ENCODE data around the gene PCYT2. TPM values are rescaled to one million over a fixed set of nuclear protein-coding genes. Genes with fewer than 3 reads are reported as not detected.
"Not testable (repeated sequence)": the region's sequence is repeated elsewhere in the genome, so short reads cannot be mapped to it uniquely, and the experiment has no call there.

Gene PCYT2
- polyA plus RNA-seq, 1 donor = 33.8 TPM

DNA sequence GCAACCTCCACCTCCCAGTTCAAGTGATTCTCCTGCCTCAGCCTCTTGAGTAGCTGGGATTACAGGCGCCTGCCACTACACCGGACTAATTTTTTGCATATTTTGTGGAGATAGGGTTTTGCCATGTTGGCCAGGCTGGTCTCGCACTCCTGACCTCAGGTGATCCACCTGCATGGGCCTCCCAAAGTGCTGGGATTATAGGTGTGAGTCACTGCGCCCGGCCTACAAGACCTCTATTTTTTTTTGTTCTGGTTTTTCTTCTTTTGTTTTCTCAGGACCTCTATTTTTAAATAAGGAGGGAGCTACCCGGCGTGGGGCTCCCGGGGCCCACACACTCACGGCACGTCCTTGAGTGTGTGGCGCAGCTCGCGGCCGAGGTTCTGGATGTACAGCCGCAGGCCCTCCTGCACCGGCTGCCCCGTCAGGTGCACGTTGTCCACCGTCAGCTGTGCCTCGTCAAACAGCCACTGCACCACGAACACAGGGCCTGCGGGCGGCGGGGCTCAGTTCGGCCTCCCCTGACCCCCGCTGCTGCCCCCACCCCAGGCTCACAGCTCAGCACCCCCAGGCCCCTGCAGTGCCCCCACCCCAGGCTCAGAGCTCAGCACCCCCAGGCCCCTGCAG lies 44.0 kb upstream of the PCYT2 start:
- Histone ChIP-seq H3K36me3 (ENCODE audit: control insufficient read depth, insufficient read depth, low read length) (no peaks in the 10 kb centered on the region), H3K27me3 (ENCODE audit: control insufficient read depth, insufficient read depth, low read length) (peaks cover 31% of the 10 kb centered on the region), H3K4me3 (ENCODE audit: low read length) (no peak overlapping the region), H3K27ac (ENCODE audit: low read length) (no peak overlapping the region), H3K9me3 (ENCODE audit: control insufficient read depth, low read depth, low read length) (peaks cover 6% of the 10 kb centered on the region), H3K4me1 (ENCODE audit: control insufficient read depth, insufficient read depth, low read length) (peaks cover 5% of the 10 kb centered on the region)
- DNase-seq = no peak
- no CpG with 5 or more reads among the region's 26 CpGs for WGBS (ENCODE audit: insufficient coverage, low lambda C conversion rate)

- DNase-seq = no peak
- H3K27ac ChIP-seq (ENCODE audit: low read length) = no peak overlapping the region
- no peaks in the 10 kb centered on the region for H3K36me3 ChIP-seq (ENCODE audit: control insufficient read depth, insufficient read depth, low read length)
- H3K27me3 ChIP-seq (ENCODE audit: control insufficient read depth, insufficient read depth, low read length) = peaks cover 26% of the 10 kb centered on the region
- peaks cover 5% of the 10 kb centered on the region for H3K4me1 ChIP-seq (ENCODE audit: control insufficient read depth, insufficient read depth, low read length)
- 100% methylated on average over 2 of the region's 19 CpGs for WGBS (ENCODE audit: insufficient coverage, low lambda C conversion rate)
- H3K4me3 ChIP-seq (ENCODE audit: low read length) = no peak overlapping the region
- peaks cover 5% of the 10 kb centered on the region for H3K9me3 ChIP-seq (ENCODE audit: control insufficient read depth, low read depth, low read length)
Measured at GRCh38 chr17:81954131-81955057, 43.2 kb upstream of the PCYT2 start.

GRCh38 chr17:81953443-81953842 lies 42.2 kb upstream of the PCYT2 start:
- H3K27me3 ChIP-seq (ENCODE audit: control insufficient read depth, insufficient read depth, low read length) = peaks cover 17% of the 10 kb centered on the region
- H3K4me3 ChIP-seq (ENCODE audit: low read length); H3K4me1 ChIP-seq (ENCODE audit: control insufficient read depth, insufficient read depth, low read length); H3K9me3 ChIP-seq (ENCODE audit: control insufficient read depth, low read depth, low read length); H3K27ac ChIP-seq (ENCODE audit: low read length); DNase-seq; H3K36me3 ChIP-seq (ENCODE audit: control insufficient read depth, insufficient read depth, low read length): not testable (repeated sequence)
- WGBS (ENCODE audit: insufficient coverage, low lambda C conversion rate) = no CpG with 5 or more reads among the region's 5 CpGs

DNA sequence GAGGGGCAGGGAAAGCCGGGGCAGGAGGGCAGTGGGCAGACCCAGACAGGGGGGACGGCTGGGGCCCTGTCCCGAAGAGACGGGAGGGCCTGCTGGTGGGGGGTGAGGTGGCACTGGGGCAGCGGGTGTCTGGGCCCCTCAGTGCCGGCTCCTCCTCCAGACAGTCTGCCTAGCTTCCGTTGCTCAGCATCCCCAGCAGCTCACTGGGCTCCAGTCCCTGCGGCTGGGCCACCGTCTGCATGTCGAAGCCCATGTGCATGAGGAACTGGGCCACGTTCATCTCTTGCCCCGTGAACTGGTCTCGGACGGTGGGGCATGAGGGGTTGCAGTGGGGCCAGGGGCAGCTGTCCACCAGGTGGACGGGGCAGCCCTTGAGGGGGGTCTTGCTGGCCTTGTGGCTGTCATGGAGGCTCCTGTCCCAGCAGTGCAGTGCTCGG lies 41.6 kb upstream of the PCYT2 start:
- H3K36me3 ChIP-seq (ENCODE audit: control insufficient read depth, insufficient read depth, low read length) = no peaks in the 10 kb centered on the region
- WGBS (ENCODE audit: insufficient coverage, low lambda C conversion rate) = no CpG with 5 or more reads among the region's 16 CpGs
- H3K27me3 ChIP-seq (ENCODE audit: control insufficient read depth, insufficient read depth, low read length) = peaks cover 10% of the 10 kb centered on the region
- no peaks in the 10 kb centered on the region for H3K4me1 ChIP-seq (ENCODE audit: control insufficient read depth, insufficient read depth, low read length)
- H3K27ac ChIP-seq (ENCODE audit: low read length) = no peak overlapping the region
- H3K9me3 ChIP-seq (ENCODE audit: control insufficient read depth, low read depth, low read length) = no peaks in the 10 kb centered on the region
- H3K4me3 ChIP-seq (ENCODE audit: low read length) = no peak overlapping the region
- DNase-seq = no peak

GRCh38 chr17:81951785-81952684 lies 40.8 kb upstream of the PCYT2 start:
- 59% methylated on average over 5 of the region's 13 CpGs for WGBS (ENCODE audit: insufficient coverage, low lambda C conversion rate)
- H3K27me3 ChIP-seq (ENCODE audit: control insufficient read depth, insufficient read depth, low read length) = peaks cover 5% of the 10 kb centered on the region
- H3K36me3 ChIP-seq (ENCODE audit: control insufficient read depth, insufficient read depth, low read length) = no peaks in the 10 kb centered on the region
- H3K4me3 ChIP-seq (ENCODE audit: low read length) = no peak overlapping the region
- no peaks in the 10 kb centered on the region for H3K9me3 ChIP-seq (ENCODE audit: control insufficient read depth, low read depth, low read length)
- DNase-seq = no peak
- no peaks in the 10 kb centered on the region for H3K4me1 ChIP-seq (ENCODE audit: control insufficient read depth, insufficient read depth, low read length)
- H3K27ac ChIP-seq (ENCODE audit: low read length) = no peak overlapping the region

- H3K9me3 ChIP-seq (ENCODE audit: control insufficient read depth, low read depth, low read length) = no peaks in the 10 kb centered on the region
- no CpG with 5 or more reads among the region's 15 CpGs for WGBS (ENCODE audit: insufficient coverage, low lambda C conversion rate)
- H3K27ac ChIP-seq (ENCODE audit: low read length) = no peak overlapping the region
- H3K4me1 ChIP-seq (ENCODE audit: control insufficient read depth, insufficient read depth, low read length) = no peaks in the 10 kb centered on the region
- peaks cover 5% of the 10 kb centered on the region for H3K27me3 ChIP-seq (ENCODE audit: control insufficient read depth, insufficient read depth, low read length)
- no peak overlapping the region for H3K4me3 ChIP-seq (ENCODE audit: low read length)
- DNase-seq = no peak
- H3K36me3 ChIP-seq (ENCODE audit: control insufficient read depth, insufficient read depth, low read length) = no peaks in the 10 kb centered on the region
Measured at GRCh38 chr17:81950501-81950900, 39.3 kb upstream of the PCYT2 start.

DNA sequence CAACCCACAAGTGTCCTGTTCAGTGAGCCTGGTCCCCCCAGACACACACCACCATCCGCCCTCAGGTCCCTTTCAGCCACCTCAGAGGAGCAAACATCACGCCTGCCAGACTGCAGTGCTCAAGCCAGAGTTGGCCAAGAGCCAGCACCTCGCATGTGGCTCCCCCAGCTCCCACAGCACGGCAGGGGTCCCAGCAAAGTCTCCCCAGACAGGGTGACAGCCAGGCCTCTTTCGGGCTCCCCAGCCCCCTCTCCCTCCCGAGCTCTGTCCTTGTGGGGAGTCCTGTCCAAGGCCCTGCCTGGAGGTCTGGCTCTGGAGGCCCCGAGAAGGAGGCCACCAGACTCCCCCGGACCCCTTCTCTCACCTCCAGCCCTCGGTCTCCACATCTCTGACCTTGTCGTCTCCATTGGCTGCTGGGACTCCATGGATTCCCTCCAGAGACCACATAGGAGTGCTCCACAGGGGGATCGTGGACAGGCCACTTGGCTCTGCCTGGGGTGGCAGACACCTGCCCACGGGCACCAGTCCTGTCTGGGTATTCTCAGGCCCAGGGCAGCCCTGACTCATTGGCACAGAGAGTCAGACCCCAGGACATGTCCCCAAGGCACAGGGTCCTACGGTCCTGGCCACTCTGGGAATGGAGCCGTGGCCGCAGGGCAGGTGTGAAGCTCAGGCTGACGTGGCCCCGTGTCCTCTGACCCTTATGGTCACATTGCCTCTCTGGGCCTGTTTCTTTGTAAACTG lies 37.6 kb upstream of the PCYT2 start:
- Histone ChIP-seq H3K27me3 (ENCODE audit: control insufficient read depth, insufficient read depth, low read length) (peaks cover 5% of the 10 kb centered on the region), H3K27ac (ENCODE audit: low read length) (no peak overlapping the region), H3K9me3 (ENCODE audit: control insufficient read depth, low read depth, low read length) (no peaks in the 10 kb centered on the region), H3K36me3 (ENCODE audit: control insufficient read depth, insufficient read depth, low read length) (no peaks in the 10 kb centered on the region), H3K4me1 (ENCODE audit: control insufficient read depth, insufficient read depth, low read length) (no peaks in the 10 kb centered on the region), H3K4me3 (ENCODE audit: low read length) (no peak overlapping the region)
- no peak for DNase-seq
- 100% methylated on average over 2 of the region's 17 CpGs for WGBS (ENCODE audit: insufficient coverage, low lambda C conversion rate)

- peaks cover 3% of the 10 kb centered on the region for H3K27me3 ChIP-seq (ENCODE audit: control insufficient read depth, insufficient read depth, low read length)
- H3K9me3 ChIP-seq (ENCODE audit: control insufficient read depth, low read depth, low read length) = no peaks in the 10 kb centered on the region
- H3K27ac ChIP-seq (ENCODE audit: low read length) = no peak within 1 kb of the TSS
- no CpG with 5 or more reads among the region's 13 CpGs for WGBS (ENCODE audit: insufficient coverage, low lambda C conversion rate)
- no peaks in the 10 kb centered on the region for H3K36me3 ChIP-seq (ENCODE audit: control insufficient read depth, insufficient read depth, low read length)
- no peaks in the 10 kb centered on the region for H3K4me1 ChIP-seq (ENCODE audit: control insufficient read depth, insufficient read depth, low read length)
- no peak within 1 kb of the TSS for H3K4me3 ChIP-seq (ENCODE audit: low read length)
- DNase-seq = no peak
Measured at GRCh38 chr17:81947189-81947588, 36.0 kb upstream of the PCYT2 start, which contains the start of gene MYADML2. TSS of gene MYADML2 (minus strand) at chr17:81947233. CDS start at chr17:81941741, 5,492 bp downstream.

DNA sequence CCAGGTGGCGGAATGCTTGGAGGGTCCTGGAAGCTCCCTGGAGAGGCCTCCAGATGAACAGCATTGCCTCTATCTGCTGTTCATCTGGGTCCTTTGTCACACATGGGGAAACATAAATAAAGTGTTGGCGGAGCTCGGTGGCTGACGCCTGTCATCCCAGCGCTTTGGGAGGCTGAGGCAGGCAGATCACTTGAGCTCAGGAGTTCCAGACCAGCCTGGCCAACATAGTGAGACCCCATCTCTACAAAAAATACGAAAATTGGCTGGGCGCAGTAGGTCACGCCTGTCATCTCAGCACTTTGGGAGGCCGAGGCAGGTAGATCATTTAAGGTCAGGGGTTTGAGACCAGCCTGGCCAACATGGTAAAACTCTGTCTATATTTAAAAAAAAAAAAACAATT lies 33.7 kb upstream of the PCYT2 start:
- Histone ChIP-seq H3K4me1 (ENCODE audit: control insufficient read depth, insufficient read depth, low read length) (no peaks in the 10 kb centered on the region), H3K9me3 (ENCODE audit: control insufficient read depth, low read depth, low read length) (peaks cover 6% of the 10 kb centered on the region), H3K4me3 (ENCODE audit: low read length) (no peak overlapping the region), H3K27me3 (ENCODE audit: control insufficient read depth, insufficient read depth, low read length) (peaks cover 8% of the 10 kb centered on the region), H3K27ac (ENCODE audit: low read length) (no peak overlapping the region), H3K36me3 (ENCODE audit: control insufficient read depth, insufficient read depth, low read length) (no peaks in the 10 kb centered on the region)
- WGBS (ENCODE audit: insufficient coverage, low lambda C conversion rate) = 100% methylated on average over 1 of the region's 9 CpGs
- DNase-seq = no peak
